Panc1 (cell line): ENCODE results near the gene PKN3. TPM values are rescaled to one million over a fixed set of nuclear protein-coding genes. Genes with fewer than 3 reads are reported as not detected.
A peak's percentile ranks its signal among the peaks of the same experiment; 100 is the strongest.

Source experiments
- ATAC-seq: fragments of 200-7000 bp; cut with Tn5 transposase; 2 replicates; pipeline ENCODE4 v1.9.1; 2020; ENCODE audit warnings: mild to moderate bottlenecking, moderate library complexity
- BruUV-seq: library from RNA; stranded (reverse); fragments of 400-500 nt; replicated peaks from 2 replicates; lab custom pipeline; 2021; lab: Mats Ljungman, UMichigan
- CTCF ChIA-PET: fragments of 300-600 bp; sonication (Branson Sonifier 250); formaldehyde crosslinking; loops from one replicate; lab custom pipeline; 2022; ENCODE audit warnings: antibody characterized with exemption; lab: Charles Lee
- POLR2A ChIA-PET: fragments of 300-600 bp; sonication (Branson Sonifier 250); formaldehyde crosslinking; loops from one replicate; lab custom pipeline; 2022; ENCODE audit warnings: antibody characterized with exemption; lab: Charles Lee
- DNase-seq: peaks from one replicate; pipeline ENCODE4 v3.0.0-alpha.2; 2010; ENCODE audit warnings: low read depth, low spot score
- H3K27ac ChIP-seq: 2 replicates; pipeline ENCODE4 v1.5.1; 2011; ENCODE audit warnings: mild to moderate bottlenecking, low read length, inconsistent platforms
- H3K27me3 ChIP-seq: fragments of 200-500 bp; sonication (Bioruptor generic); 2 replicates; pipeline ENCODE4 v1.6.0; 2014; ENCODE audit warnings: low read length, inconsistent platforms; ENCODE audit not compliant: control insufficient read depth, insufficient read depth
- H3K36me3 ChIP-seq: fragments of 200-500 bp; sonication (Bioruptor generic); 2 replicates; pipeline ENCODE4 v1.5.1; 2014; ENCODE audit warnings: inconsistent platforms, mild to moderate bottlenecking, low read length, moderate library complexity; ENCODE audit not compliant: control insufficient read depth, insufficient read depth
- H3K4me1 ChIP-seq: 2 replicates; pipeline ENCODE4 v1.5.1; 2011; ENCODE audit warnings: inconsistent platforms, mild to moderate bottlenecking, low read length, moderate library complexity; ENCODE audit not compliant: control insufficient read depth, insufficient read depth
- H3K4me3 ChIP-seq, 2 experiments: 2 replicates each; pipeline ENCODE4 v1.5.1; 2011 to 2012; ENCODE audit warnings: low read depth in 2 of 2, low read length in 2 of 2, mild to moderate bottlenecking in 2 of 2, inconsistent platforms in 1 of 2, moderate library complexity in 1 of 2
- H3K9me3 ChIP-seq: fragments of 200-500 bp; sonication (Bioruptor generic); 2 replicates; pipeline ENCODE4 v1.5.1; 2014; ENCODE audit warnings: low read depth, mild to moderate bottlenecking, inconsistent platforms, low read length, moderate library complexity; ENCODE audit not compliant: control insufficient read depth, insufficient read depth
- POLR2AphosphoS5 ChIP-seq: IDR thresholded peaks from 2 replicates; pipeline ENCODE4 v1.6.1; 2012; ENCODE audit warnings: mild to moderate bottlenecking, low read depth, low read length, moderate library complexity
- SIN3A ChIP-seq: IDR thresholded peaks from 2 replicates; pipeline ENCODE4 v1.6.1; 2012; ENCODE audit warnings: low read depth, mild to moderate bottlenecking, low read length, moderate library complexity, borderline replicate concordance; ENCODE audit not compliant: insufficient read depth
- TCF7L2 ChIP-seq: IDR thresholded peaks from 2 replicates; pipeline ENCODE4 v1.6.1; 2011; ENCODE audit warnings: mild to moderate bottlenecking, low read depth, low read length, inconsistent platforms
- in situ Hi-C: cut with HindIII; loops from 2 replicates; pipeline ENCODE4 v1.10.0; 2016; ENCODE audit warnings: low sequenced_read_pairs, low pct_unique_long_range_greater_than_20kb
- intact Hi-C: fragments of 100-400 bp; cut with micrococcal nuclease; formaldehyde crosslinking; loops from one replicate; pipeline ENCODE4 v1.10.0; 2022; ENCODE audit not compliant: unreplicated experiment
- total RNA-seq: library from RNA; stranded (reverse); gene quantifications from one replicate; pipeline ENCODE4 v1.2.1, GENCODE V29; 2021; ENCODE audit not compliant: unreplicated experiment
- TF ChIP-seq, protein P1 (sequence below), 2 experiments: IDR thresholded peaks; 2 replicates each; pipeline ENCODE4 v1.6.1; 2011 to 2012; ENCODE audit warnings: low read depth in 2 of 2, control low read depth in 1 of 2, low read length in 1 of 2, mild to moderate bottlenecking in 1 of 2, moderate library complexity in 1 of 2; ENCODE audit not compliant: insufficient read depth in 1 of 2
- TF ChIP-seq, protein P2 (sequence below): fragments of 450-650 bp; IDR thresholded peaks from 2 replicates; pipeline ENCODE4 v1.5.1; 2017; ENCODE audit warnings: mild to moderate bottlenecking

PKN3 gene
- total RNA-seq, 1 experiment from 2014 or later, result 19.9 TPM

DNA sequence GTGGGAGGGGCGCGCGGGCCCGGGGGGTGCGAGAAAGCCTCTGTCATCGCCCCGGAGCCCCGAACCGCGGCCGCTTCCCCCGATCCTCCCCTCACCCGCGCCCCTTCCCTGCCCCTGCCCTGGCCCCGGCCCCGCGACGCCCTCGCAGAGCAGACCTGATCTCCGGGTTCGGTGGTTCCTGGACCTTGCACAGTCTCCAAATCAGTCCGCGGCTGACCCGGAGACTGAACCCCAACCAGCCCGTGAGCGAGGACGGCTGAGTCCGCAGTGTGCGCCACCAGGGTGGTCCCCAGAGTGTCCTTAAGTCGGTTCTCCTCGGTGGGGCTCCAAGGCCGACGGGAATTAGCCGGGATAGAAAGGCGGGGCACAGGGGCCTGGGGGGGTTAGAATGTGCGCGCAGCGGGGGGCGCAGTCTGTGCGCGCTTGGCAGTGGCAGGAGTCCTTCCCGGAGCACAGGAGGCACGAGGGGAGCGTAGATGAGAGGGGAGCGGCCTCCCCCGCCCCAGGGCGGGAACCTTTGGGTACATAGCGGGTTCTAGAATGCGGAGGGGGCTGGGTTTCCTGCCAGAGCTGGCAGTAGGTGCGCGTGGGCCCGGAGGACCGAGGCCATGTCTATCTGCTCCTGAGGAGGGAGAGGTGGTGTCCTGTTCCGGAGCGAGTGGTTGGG, 779 bp downstream of the PKN3 start:
- Histone ChIP-seq H3K27ac (peak overlapping the region; percentile 77), H3K27me3 (no peaks in the 10 kb centered on the region), H3K36me3 (no peaks in the 10 kb centered on the region; the same call in 1 of the 2 replicates), H3K4me1 (peaks cover 3% of the 10 kb centered on the region; the same call in 1 of the 2 replicates), H3K9me3 (no peaks in the 10 kb centered on the region), H3K4me3 (peak overlapping the region; percentile 62 to 64)
- ATAC-seq (peak; percentile 46), DNase-seq (no peak)
- ChIA-PET CTCF (no interaction called here), POLR2A (no interaction called here)
- no TSS peak for BruUV-seq
- in situ Hi-C loops, result no loop called here
- intact Hi-C loops, result no loop called here
- no peak for TF ChIP-seq TCF7L2
- TF ChIP-seq, protein P1, sequence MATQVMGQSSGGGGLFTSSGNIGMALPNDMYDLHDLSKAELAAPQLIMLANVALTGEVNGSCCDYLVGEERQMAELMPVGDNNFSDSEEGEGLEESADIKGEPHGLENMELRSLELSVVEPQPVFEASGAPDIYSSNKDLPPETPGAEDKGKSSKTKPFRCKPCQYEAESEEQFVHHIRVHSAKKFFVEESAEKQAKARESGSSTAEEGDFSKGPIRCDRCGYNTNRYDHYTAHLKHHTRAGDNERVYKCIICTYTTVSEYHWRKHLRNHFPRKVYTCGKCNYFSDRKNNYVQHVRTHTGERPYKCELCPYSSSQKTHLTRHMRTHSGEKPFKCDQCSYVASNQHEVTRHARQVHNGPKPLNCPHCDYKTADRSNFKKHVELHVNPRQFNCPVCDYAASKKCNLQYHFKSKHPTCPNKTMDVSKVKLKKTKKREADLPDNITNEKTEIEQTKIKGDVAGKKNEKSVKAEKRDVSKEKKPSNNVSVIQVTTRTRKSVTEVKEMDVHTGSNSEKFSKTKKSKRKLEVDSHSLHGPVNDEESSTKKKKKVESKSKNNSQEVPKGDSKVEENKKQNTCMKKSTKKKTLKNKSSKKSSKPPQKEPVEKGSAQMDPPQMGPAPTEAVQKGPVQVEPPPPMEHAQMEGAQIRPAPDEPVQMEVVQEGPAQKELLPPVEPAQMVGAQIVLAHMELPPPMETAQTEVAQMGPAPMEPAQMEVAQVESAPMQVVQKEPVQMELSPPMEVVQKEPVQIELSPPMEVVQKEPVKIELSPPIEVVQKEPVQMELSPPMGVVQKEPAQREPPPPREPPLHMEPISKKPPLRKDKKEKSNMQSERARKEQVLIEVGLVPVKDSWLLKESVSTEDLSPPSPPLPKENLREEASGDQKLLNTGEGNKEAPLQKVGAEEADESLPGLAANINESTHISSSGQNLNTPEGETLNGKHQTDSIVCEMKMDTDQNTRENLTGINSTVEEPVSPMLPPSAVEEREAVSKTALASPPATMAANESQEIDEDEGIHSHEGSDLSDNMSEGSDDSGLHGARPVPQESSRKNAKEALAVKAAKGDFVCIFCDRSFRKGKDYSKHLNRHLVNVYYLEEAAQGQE (IDR thresholded peaks at IDR 0.05; ENCODE audit: insufficient read depth in 1 of 2, low read depth in 2 of 2, low read length in 1 of 2), result no peak
- TF ChIP-seq SIN3A, result no peak
- TF ChIP-seq, protein P2, sequence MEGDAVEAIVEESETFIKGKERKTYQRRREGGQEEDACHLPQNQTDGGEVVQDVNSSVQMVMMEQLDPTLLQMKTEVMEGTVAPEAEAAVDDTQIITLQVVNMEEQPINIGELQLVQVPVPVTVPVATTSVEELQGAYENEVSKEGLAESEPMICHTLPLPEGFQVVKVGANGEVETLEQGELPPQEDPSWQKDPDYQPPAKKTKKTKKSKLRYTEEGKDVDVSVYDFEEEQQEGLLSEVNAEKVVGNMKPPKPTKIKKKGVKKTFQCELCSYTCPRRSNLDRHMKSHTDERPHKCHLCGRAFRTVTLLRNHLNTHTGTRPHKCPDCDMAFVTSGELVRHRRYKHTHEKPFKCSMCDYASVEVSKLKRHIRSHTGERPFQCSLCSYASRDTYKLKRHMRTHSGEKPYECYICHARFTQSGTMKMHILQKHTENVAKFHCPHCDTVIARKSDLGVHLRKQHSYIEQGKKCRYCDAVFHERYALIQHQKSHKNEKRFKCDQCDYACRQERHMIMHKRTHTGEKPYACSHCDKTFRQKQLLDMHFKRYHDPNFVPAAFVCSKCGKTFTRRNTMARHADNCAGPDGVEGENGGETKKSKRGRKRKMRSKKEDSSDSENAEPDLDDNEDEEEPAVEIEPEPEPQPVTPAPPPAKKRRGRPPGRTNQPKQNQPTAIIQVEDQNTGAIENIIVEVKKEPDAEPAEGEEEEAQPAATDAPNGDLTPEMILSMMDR, result no peak
- TF ChIP-seq POLR2AphosphoS5, result no peak

DNA sequence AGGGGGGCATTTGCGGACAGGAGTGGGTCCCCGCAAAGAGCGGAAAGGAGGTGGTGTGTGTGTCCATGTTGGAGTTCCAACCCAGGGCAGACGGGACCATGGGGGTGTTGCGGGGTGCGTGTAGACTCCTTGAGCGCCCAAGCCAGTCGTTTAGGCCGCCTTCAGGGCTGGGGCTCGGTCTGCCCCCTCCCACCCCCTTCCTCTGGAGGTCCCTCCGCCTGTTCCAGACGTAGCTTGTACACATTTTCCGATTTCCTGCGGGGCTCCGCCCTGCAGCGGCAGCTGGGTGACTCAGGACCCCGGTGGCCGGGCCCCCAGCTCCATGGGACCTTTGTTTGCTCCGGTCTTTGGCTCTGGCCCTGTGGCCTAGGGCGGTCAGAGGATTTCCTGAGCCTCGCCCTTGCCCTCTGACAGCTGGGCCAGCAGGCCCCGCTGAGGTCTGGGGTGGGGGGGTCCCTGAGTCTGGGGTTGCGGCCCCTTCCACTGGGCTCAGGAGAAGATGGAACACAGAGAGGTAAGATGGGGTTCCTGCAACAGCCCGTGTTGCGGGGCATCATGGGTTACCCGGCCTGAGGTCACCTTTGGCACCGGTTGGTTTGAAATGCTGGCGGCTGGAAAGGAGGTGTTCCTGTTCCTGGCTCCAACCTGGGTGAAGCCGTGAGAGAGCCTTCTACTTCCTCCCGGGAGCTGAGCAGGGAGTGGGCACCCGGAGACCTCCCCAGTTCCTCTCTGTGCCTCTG, 1.5 kb downstream of the PKN3 start:
- Histone ChIP-seq H3K27me3 (no peaks in the 10 kb centered on the region), H3K9me3 (no peaks in the 10 kb centered on the region), H3K27ac (peak overlapping the region; percentile 77), H3K4me3 (peak overlapping the region; percentile 62 to 64), H3K4me1 (peaks cover 3% of the 10 kb centered on the region; the same call in 1 of the 2 replicates), H3K36me3 (no peaks in the 10 kb centered on the region; the same call in 1 of the 2 replicates)
- TF ChIP-seq TCF7L2, result no peak
- 0 out of 2 replicates have a peak, but pooled peaks have one; percentile 26 for TF ChIP-seq POLR2AphosphoS5
- no peak for TF ChIP-seq SIN3A
- TF ChIP-seq, protein P1 (IDR thresholded peaks at IDR 0.05; ENCODE audit: insufficient read depth in 1 of 2, low read depth in 2 of 2, low read length in 1 of 2), result no peak
- TF ChIP-seq, protein P2, result no peak
- intact Hi-C loops, result no loop called here
- no peak for DNase-seq
- in situ Hi-C loops, result no loop called here
- POLR2A ChIA-PET, result no interaction called here
- BruUV-seq, result no TSS peak
- ATAC-seq, result no peak; the same call in 1 of the 2 replicates
- CTCF ChIA-PET, result no interaction called here
